GM21381 (cell line): Measurements from ENCODE around the gene PRR35.

Source experiments
- ATAC-seq: cut with Tn5 transposase; IDR thresholded peaks from one replicate; pipeline ENCODE4 v1.9.1; 2021; ENCODE audit warnings: mild to moderate bottlenecking, moderate library complexity; ENCODE audit not compliant: unreplicated experiment

Gene PRR35

DNA sequence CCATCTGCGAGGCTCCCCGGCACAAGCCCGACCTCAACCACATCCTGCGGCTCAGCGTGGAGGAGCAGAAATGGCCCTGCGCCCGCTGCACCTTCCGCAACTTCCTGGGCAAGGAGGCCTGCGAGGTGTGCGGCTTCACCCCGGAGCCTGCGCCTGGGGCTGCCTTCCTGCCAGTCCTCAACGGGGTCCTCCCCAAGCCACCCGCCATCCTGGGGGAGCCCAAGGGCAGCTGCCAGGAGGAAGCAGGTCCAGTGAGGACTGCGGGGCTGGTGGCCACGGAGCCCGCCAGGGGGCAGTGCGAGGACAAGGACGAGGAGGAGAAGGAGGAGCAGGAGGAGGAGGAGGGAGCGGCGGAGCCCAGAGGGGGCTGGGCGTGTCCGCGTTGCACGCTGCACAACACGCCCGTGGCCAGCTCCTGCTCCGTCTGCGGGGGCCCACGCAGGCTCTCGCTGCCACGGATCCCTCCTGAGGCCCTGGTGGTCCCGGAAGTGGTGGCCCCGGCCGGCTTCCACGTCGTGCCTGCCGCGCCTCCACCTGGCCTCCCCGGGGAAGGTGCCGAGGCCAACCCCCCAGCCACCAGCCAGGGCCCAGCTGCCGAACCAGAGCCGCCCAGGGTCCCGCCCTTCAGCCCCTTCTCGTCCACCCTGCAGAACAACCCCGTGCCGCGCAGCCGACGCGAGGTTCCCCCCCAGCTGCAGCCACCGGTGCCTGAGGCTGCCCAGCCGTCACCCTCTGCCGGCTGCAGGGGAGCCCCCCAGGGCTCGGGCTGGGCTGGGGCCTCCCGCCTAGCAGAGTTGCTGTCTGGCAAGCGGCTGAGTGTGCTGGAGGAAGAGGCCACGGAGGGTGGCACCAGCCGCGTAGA, 13.1 kb upstream of the PRR35 start:
- no peak for ATAC-seq

DNA sequence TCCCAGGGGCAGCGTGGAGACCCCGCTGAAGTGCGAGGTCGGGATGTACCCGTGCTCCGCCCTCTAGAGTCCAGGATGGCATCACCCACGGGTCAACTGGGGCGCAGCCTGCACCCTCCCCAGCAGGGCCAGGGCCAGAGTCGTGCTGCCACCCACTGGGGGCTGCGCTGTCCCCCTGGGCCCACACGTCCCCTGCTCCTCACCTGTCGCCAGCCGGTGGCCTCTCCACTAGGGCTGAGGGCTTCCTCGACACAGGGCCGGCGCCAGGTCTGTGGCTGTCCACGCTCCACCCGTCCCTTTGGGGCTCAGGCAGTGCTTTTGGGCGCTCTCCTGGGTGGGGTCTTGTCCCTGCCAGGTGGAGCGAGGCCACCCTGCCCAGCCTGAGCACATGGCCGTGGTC, 11.6 kb upstream of the PRR35 start:
- ATAC-seq: no peak

DNA sequence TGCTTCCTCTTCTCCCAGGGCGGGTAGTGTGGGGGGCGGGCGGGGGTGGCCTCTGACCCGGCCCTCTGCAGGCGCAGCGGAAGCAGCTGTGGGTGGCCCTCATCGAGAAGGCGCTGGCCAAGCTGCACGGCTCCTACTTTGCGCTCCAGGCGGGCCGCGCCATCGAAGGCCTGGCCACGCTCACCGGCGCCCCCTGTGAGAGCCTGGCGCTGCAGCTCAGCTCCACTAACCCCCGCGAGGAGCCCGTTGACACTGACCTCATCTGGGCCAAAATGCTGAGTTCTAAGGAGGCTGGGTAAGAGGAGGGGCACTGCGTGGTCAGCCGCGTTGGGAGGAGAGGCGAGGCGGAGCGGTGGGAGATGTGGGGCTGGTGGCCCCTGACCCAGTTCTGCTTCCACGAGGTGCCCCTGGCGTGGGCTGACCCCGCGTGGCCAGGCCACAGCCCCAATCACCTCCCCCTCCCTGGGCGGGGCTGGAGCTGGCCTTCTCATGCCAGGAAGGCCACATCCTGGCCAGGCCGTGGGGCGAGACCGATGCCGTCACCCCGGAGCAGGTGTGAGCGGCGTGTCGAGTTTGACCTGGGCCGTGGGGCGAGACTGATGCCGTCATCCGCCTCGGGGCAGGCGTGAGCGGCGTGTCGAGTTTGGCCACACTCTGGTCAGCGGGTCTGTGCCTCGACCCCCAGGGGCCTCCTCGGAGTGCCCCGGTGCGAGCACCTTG, 10.5 kb upstream of the PRR35 start:
- ATAC-seq: no peak

DNA sequence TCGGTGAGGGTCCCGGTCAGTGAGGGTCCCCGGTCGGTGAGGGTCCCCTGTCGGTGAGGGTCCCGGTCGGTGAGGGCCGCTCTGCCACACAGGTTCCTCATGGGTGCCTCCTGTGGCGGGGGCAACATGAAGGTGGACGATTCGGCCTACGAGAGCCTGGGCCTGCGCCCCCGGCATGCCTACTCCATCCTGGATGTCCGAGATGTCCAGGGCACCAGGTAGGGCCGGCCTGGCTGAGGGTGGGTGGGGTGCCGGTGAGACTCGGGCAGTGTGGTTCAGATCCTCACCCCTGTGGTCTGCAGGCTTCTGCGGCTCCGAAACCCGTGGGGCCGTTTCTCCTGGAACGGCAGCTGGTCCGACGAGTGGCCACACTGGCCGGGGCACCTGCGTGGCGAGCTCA, 9.0 kb upstream of the PRR35 start:
- no peak for ATAC-seq

DNA sequence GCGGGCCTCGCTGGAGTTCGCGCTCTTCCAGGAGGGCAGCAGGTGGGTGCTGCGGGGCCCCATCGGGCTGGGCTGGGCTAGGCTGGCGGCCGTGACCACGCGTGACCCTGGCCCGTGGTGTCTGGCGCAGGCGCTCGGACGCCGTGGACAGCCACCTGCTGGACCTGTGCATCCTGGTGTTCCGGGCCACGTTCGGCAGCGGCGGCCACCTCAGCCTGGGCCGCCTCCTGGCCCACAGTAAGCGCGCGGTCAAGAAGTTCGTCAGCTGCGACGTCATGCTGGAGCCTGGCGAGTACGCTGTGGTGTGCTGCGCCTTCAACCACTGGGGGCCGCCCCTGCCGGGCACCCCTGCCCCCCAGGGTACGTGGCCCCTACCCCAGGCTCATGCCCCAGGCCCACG, 8.0 kb upstream of the PRR35 start:
- no peak for ATAC-seq

DNA sequence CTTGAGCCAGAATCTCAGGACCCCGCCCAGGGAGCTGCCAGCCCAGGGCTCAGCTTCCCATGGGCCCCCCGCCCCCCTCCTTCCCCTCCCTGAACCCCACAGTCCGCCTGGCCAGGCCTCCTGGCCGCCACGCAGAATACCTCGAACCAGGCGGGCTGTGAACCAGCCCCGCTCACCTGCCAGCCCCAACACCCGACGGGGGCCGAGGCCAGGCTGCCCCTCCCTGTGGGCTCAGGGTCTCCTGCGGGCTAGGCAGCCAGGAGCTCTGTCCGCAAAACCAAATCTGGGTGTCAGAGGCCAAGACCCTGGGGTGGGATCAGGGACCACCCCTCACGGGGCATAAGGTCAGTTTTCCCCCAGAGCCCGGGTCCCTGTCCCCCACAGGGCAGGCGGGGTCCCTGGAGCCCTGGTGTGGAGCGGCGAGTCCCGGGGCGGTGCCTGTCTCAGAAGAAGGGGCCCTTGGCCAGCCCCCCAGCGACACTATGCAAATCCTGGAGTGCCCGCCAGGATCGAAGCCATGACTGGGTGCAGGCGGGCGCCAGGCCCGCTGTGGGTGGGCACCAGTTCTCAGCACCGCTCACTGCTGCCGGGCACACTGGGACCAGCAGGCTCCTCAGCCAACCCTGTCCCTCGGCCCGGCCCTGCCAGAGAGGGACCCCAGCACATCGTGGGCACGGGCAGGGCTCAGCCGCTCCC, 6.4 kb upstream of the PRR35 start:
- ATAC-seq: no peak

DNA sequence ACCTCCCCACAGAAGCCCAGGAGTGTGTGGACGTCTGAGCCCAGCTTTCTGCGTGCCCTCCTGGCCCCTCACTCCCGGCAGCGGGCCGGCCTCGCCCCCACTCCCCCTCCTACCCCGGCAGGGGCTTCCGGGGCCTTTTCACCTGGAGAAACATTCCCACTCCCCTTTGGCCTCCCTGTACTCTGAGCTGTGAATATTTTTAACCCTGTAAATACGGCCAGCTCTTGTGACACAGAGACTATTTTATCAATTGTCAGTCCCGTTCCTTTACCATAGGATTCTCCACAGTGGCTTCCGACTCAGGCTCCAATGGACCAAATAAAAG, 5.9 kb upstream of the PRR35 start:
- no peak for ATAC-seq

DNA sequence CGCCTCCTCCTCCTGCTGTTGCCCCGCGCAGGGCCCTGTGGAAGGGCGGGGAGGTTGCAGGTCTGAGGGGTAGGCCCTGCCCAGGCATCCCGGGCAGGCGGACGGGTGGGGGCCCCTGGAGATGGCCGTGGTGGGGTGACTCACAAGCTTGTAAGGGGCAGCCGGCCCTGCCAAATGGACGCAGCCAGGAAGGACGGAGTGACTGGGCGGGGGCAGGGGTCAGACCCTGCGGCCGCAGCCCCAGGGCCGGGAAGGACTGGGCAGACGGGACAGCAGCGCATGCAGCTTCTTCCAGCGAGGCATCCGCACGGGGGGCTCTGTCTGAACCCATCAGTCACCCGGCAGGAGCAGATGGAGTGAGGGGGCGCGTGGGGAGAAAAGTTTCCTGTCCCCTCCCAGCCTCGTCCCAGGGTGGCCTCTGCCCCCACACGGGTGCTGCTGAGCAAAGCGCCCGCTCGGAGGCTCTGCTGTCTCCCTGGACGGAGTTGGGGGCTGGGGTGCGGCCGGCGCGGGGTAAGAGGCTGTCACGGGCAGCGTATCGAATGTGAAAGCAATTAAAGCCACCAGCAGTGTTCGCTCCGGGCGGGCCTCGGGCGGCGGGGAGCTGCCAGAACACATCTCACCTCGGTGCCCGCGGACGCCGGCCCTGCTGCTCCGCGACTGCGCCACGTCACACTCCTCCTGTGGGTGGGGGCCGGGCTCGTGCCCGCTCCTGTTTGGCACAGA, 5.4 kb upstream of the PRR35 start:
- no peak for ATAC-seq

DNA sequence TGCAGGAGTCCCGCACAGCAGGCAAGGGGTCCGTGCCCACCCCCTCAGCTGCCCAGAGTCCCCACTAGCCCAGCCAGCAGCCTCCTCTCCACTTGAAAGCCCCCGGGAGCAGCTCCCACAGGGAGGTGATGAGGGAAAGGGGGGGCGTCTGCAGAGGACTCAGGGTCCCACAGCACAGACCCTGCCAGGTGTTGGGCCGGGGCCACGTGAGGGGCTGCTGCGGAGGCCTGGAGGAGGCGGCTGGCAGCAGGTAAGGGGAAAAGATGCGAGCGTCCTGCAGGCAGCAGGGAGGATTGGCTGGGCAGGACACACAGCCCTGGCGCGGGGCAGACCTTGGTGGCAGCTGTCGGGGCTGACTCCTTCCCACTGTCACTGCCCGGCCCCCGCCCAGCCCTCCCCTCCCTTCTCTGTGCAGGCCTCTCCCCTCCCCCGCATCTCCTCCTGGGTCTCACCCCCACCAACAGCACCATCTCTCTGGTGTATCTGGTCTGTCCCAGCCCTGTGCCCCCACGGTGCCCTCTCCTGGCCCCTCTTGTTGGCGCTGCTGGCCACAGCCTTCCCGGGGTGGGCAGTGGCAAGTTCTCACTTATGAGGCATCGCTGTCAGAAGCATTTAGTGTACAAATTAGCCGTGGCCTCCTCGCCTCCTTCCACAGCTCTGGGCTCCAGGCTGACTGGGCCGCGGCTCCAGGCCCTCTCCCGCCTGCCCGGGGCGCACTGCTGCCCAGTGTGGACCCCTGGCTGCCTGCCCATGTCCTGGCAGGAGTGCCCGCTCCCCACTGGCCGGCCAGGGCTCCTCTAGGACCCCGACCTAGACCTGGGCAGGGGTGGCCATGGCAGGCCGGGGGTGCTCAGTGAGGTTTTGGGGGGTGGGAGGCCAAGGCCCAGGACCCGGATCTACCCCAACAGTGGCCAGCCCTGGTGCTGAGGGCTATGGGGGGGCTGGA, 4.4 kb upstream of the PRR35 start:
- ATAC-seq: no peak

DNA sequence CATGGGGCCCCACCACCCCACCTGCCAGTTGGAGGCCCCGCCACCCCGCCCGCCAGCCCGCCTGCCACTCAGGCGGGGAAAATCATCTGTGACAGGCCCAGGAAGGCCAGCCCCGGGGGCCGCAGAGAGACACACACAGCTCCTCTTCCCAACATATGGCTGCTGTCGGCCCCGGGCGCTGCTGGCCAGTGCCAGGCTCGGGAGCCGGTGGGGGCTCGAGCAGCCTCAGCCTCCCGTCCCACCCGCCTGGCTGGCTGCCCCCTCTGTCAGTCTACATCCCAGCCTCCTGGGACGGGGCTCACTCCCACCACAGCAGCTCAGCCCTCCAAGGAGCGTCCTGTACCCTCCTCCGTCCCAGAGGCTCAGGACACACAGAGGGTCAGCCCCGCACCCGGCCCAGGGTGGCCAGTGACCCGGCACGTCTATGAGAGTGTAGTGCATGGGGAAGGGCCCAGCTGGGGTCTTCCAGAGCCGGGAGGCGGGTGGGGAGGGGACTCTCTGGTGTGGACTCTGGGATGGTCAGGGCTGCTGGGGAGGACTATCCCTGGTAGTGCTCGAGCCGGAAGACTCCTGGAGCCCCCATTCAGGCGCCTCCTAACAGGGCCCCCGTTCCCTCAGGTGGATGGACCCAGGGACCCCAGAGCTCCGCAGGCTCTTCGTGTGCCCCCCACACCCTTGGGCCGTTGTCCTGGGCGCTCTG, 3.6 kb upstream of the PRR35 start:
- ATAC-seq: no peak

DNA sequence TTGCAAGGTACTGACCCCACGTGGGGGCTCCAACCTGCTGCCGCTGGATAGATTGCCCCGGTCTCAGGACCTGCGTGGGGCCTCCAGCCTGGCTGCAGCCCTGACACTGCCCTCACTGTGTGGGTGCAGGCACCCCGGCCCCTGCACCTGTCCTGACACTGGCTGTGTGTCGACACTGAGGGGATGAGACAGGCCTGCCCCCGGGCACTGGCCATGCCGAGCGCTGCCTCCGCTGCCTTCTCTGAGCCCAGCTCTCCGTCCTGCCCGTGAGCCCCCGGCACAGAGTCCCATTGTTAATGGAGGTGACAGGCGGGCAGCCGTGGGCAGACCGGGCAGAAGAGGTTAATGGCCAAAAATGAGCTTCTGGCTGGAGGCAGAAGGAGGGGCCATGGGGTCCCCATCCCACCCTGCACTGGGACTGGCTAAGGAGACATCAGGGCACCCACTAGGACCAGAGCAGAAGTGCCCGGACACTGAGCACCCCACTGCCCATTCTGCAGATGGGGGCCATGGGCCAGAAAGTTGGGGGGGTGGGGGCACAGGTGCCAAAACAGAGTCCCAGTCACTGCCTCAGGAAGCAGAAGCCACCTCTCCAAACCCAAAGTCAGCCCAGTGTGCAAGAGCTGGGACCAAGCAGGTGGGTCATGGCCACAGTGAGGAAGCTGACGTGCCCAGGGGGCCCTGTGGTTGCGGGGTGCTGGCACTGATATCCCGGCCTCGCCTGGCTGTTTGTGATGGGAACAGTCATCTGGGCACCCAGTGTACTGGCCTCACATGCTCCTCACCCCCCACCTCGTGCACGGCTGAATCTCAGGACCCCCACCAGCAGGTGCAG, 2.5 kb upstream of the PRR35 start:
- ATAC-seq: no peak

DNA sequence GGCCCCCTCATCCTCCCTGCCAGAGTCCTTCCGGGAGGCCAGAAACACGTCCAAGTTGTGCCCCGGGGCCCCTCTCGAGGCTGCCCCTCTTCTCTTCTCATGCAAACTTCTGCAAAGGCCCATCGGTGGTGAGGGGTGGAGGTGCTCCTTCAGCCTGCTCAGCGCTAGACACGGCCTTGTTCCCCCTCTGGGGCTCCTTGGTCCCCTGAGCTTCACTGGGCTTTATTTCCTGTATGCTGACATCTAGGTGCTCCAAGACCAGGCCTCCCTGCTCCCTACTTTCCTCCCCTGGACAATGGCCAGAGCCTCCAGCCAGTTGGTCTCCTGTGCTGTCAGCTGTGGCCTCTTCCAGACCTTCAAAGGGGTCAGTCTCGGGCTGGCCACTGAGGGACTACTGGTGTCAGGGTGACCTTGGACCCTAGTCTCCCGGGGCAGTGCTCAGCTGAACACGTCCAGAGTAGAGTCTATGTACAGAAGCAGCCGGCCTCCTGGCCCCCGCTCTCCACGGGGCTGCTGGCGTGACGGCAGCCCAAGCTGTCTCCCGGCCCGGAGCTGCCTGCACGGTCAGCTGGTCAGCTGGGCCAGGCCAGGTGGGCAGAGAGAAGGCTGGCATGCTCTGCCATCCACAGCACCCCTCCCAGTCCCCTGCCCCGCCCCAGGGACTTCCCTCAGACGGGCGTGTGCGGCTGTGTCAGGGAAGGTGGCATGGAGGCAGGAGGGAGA, 1.7 kb upstream of the PRR35 start:
- ATAC-seq: no peak

DNA sequence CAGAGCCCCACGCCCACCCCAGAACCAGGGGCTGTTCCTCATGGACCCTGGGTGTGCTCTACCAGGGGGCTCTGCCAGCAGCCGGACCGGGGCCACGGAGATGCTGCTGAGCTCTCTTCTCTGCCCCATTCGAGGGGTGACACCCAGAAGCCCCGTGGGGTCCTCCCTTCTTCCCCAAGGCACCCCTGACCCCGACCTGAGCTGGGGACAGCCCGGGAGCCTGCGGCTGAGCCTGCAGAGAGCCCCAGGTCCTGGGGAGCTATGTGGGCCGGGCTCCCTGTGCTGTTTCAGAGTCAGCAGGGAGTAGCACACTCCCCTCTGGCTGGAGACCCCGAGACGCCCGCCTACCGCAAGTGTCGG, 1.2 kb upstream of the PRR35 start:
- no peak for ATAC-seq

DNA sequence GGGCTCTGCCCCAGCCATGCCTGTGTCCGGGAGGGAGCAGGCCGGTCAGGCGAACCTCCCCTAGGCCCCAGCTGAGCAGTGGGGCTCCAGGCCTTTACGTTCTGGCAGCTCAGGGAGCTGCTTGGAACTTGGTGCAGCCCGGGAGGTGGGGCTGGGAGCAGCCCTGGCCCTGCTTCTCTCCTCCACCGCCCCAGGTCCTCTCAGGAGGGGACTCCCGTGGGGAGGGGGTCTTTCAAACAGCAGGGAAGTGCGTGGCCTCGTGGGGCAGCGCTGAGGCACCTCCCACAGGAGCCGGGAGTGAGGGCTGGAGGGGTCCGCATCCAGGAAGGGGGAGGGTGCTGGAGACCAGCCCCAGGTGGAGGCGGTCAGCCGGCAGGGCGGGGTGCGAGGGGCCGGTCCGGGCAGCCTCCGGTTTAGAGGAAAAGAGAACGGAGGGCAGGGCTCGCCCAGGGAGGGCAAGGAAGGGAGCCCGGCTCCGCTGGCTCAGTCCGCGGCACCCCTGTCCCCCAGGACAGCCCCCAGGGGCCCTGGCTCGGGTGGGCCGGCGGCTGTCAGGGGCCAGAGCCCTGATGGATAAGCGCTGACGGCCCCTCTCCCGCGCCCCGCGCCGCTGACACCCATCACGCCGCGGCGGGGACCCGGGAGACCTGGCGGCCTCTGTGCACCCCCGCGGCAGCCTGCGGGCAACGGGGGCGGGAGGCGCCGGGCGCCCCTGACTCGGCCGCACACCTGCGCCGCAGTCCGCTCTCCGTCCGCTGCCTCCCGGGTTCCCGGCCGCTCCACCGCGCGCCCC, 587 bp upstream of the PRR35 start:
- ATAC-seq: no peak

DNA sequence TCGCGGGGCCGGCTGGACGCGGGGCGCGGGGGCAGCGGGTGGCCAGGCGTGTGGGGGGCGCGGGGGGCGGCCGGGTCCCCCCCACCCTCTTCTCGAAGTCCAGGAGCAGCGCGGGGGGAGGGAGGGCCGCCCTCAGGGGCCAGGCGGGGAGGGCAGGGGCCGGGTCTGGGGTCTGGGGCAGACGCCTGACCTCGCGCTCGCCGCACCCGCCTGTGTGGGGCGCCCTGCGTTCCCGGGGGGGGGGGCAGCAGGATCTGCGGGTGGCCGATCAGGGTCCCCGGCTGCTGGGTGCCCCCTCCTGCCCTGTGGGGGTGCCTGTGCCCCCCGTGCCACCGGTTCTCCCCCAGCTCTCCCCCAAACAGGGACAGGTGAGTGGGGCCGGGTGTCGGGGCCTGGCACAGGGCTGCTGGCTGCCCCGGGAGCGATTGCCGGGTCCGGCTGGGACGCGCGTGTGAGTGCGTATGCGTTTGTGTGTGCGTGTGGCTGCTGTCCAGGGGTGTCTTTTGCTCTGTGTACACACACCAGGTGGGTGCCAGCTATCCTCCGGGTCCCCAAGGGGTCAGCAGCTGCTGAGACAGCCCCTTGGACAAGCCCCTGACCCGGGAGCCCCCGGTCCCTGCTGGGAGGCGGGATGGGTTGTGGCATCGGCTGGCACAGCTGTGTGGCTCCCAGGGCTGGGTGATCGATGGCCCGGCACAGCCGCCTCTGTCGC, 663 bp downstream of the PRR35 start:
- ATAC-seq: no peak

DNA sequence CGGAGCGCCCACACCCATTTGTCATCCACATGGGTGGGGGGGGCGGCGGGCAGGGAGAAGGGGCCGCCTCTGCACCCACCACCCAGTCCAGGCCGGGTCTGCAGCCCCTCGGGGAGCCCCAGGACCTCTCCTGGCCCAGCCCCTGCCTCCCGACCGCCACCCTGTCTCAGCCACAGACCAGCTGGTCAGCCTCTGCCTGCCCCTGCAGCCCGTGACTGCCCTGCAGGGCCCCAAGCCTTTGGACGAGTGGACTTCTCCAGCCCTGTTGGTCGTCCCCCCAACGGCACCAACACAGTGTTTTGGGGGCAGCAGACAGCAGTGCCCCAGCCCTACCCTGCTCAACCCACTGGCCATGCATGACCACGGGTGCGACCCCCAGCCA, 1.2 kb downstream of the PRR35 start:
- no peak for ATAC-seq
